PC-9 (cell line): Measurements from ENCODE around the gene ITGA4. TPM values are rescaled to one million over a fixed set of nuclear protein-coding genes. Genes with fewer than 3 reads are reported as not detected.

ENCODE experiments used
- BruUV-seq: library from RNA; stranded (reverse); fragments of 400-500 nt; replicated peaks from 2 replicates; lab custom pipeline; 2021; lab: Mats Ljungman, UMichigan
- CTCF ChIA-PET: fragments of 300-600 bp; sonication (Branson Sonifier 250); formaldehyde crosslinking; loops from one replicate; lab custom pipeline; 2022; ENCODE audit warnings: antibody characterized with exemption; lab: Charles Lee
- POLR2A ChIA-PET: fragments of 300-600 bp; sonication (Branson Sonifier 250); formaldehyde crosslinking; loops from one replicate; lab custom pipeline; 2022; ENCODE audit warnings: antibody characterized with exemption; ENCODE audit not compliant: unreplicated experiment; lab: Charles Lee
- DNase-seq, 2 experiments: peaks; one replicate each; pipeline versions ENCODE4 v3.0.0 to v3.0.0-alpha.2; 2015 to 2022; ENCODE audit warnings: mixed read lengths in 1 of 2
- H2AFZ ChIP-seq: fragments of 200-600 bp; sonication (generic); 2 replicates; pipeline ENCODE4 v1.8.1; 2017; ENCODE audit warnings: antibody characterized with exemption
- H3F3A ChIP-seq: fragments of 200-600 bp; sonication (generic); 2 replicates; pipeline ENCODE4 v1.8.1; 2017; ENCODE audit warnings: antibody characterized with exemption, mild to moderate bottlenecking, low read depth; ENCODE audit not compliant: insufficient read depth
- H3K27ac ChIP-seq: fragments of 200-600 bp; sonication (generic); 2 replicates; pipeline ENCODE4 v1.6.1; 2016; ENCODE audit warnings: mixed run types
- H3K27me3 ChIP-seq: fragments of 200-600 bp; sonication (generic); 2 replicates; pipeline ENCODE4 v1.6.1; 2016; ENCODE audit warnings: low read depth, mixed run types; ENCODE audit not compliant: insufficient read depth
- H3K36me3 ChIP-seq: fragments of 200-600 bp; sonication (generic); 2 replicates; pipeline ENCODE4 v1.6.1; 2016; ENCODE audit warnings: low read depth, mixed run types
- H3K4me1 ChIP-seq: fragments of 200-600 bp; sonication (generic); replicated peaks from 2 replicates; pipeline ENCODE4 v1.6.1; 2016; ENCODE audit warnings: mixed run types; ENCODE audit not compliant: insufficient read depth
- H3K4me2 ChIP-seq: fragments of 200-600 bp; sonication (generic); 2 replicates; pipeline ENCODE4 v1.6.1; 2017; ENCODE audit warnings: mixed run types
- H3K4me3 ChIP-seq: fragments of 200-600 bp; sonication (generic); 2 replicates; pipeline ENCODE4 v1.6.1; 2016; ENCODE audit warnings: mixed run types
- H3K79me2 ChIP-seq: fragments of 200-600 bp; sonication (generic); 2 replicates; pipeline ENCODE4 v1.6.1; 2017; ENCODE audit warnings: low read depth, mixed run types
- H3K9me2 ChIP-seq: fragments of 200-600 bp; sonication (generic); 2 replicates; pipeline ENCODE4 v1.8.1; 2017; ENCODE audit warnings: mild to moderate bottlenecking; ENCODE audit not compliant: insufficient read depth
- H3K9me3 ChIP-seq: fragments of 200-600 bp; sonication (generic); 2 replicates; pipeline ENCODE4 v1.8.1; 2016; ENCODE audit warnings: low read depth; ENCODE audit not compliant: insufficient read depth
- H4K20me1 ChIP-seq: fragments of 200-600 bp; sonication (generic); 2 replicates; pipeline ENCODE4 v1.8.1; 2017; ENCODE audit not compliant: insufficient read depth
- EZH2 ChIP-seq: fragments of 200-600 bp; sonication (generic); IDR thresholded peaks from 2 replicates; pipeline ENCODE4 v1.8.0; 2017; ENCODE audit warnings: antibody characterized with exemption, low read depth
- intact Hi-C: fragments of 100-400 bp; cut with micrococcal nuclease; formaldehyde crosslinking; loops from one replicate; pipeline ENCODE4 v1.10.0; 2022; ENCODE audit not compliant: unreplicated experiment
- total RNA-seq: library from RNA; stranded (reverse); gene quantifications from 2 replicates; pipeline ENCODE4 v1.2.3, GENCODE V29; 2021
- TF ChIP-seq, protein P1 (sequence below): fragments of 200-600 bp; sonication (generic); conservative IDR thresholded peaks from 2 replicates; pipeline ENCODE4 v1.6.1; 2017; ENCODE audit warnings: mixed run types, antibody characterized with exemption, mild to moderate bottlenecking, moderate library complexity

Gene ITGA4
- total RNA-seq, 1 experiment from 2014 or later = 0.35 TPM

DNA sequence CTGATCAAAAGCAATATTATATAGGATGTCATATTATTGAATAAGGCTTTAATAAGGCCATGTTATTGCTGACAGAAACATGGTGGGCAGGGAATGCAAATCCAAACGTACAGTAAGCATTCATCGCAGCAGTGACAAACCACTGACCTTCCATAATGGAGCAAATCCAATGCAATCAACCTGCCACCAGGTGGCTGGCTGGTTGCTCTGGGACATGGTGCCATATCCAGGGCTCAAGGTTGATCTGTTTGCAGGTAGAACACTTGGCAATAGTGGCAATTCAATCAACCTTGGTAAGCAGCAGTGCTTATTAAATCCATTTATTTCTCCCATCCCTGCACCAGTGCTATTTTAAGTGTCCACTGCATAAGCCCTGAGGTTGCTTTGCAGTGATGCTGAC, 124.3 kb downstream of the ITGA4 start:
- Histone ChIP-seq H3K4me2 (no peak overlapping the region), H2AFZ (no peak overlapping the region), H4K20me1 (no peaks in the 10 kb centered on the region), H3K4me3 (no peak overlapping the region), H3K9me2 (no peaks in the 10 kb centered on the region), H3K27me3 (no peaks in the 10 kb centered on the region), H3F3A (no peaks in the 10 kb centered on the region), H3K9me3 (no peaks in the 10 kb centered on the region), H3K79me2 (no peaks in the 10 kb centered on the region), H3K27ac (no peak overlapping the region), H3K36me3 (no peaks in the 10 kb centered on the region), H3K4me1 (no peaks in the 10 kb centered on the region)
- CTCF ChIA-PET = no interaction called here
- no peak for DNase-seq
- intact Hi-C loops = no loop called here
- POLR2A ChIA-PET = no interaction called here
- TF ChIP-seq, protein P1, sequence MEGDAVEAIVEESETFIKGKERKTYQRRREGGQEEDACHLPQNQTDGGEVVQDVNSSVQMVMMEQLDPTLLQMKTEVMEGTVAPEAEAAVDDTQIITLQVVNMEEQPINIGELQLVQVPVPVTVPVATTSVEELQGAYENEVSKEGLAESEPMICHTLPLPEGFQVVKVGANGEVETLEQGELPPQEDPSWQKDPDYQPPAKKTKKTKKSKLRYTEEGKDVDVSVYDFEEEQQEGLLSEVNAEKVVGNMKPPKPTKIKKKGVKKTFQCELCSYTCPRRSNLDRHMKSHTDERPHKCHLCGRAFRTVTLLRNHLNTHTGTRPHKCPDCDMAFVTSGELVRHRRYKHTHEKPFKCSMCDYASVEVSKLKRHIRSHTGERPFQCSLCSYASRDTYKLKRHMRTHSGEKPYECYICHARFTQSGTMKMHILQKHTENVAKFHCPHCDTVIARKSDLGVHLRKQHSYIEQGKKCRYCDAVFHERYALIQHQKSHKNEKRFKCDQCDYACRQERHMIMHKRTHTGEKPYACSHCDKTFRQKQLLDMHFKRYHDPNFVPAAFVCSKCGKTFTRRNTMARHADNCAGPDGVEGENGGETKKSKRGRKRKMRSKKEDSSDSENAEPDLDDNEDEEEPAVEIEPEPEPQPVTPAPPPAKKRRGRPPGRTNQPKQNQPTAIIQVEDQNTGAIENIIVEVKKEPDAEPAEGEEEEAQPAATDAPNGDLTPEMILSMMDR = no peak; the same call in 1 of the 2 replicates
- TF ChIP-seq EZH2 = no peak
- no TSS peak for BruUV-seq

DNA sequence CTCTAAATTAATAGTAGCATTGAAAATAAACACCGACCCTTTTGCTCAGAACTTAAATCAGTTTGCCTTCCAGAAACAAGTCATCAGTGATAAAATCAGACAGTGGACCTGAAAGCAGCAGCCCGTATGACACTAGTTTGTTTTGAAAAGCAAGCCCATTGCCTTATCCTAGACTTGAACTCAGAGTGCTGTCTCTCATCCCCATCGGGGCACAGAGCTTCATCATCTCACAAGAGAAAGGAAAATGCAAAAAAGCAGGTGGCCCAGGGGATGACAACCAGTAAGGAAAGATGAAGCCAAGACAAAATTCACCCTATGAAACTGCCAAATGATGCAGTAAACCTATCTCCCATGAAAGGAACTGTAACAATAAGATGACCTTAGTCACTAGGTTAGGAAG, 128.5 kb downstream of the ITGA4 start:
- POLR2A ChIA-PET = interaction anchor here (0.6 to 0.7 kb wide), 2 partner anchors 256 to 259 kb away, joined by 3 read pairs; no protein-coding TSS in a partner anchor
- Histone ChIP-seq H3K4me3 (no peak overlapping the region), H2AFZ (no peak overlapping the region), H3K4me2 (no peak overlapping the region), H3K4me1 (peaks cover 4% of the 10 kb centered on the region; the same call in 1 of the 2 replicates), H3K79me2 (no peaks in the 10 kb centered on the region), H3K9me2 (no peaks in the 10 kb centered on the region), H4K20me1 (no peaks in the 10 kb centered on the region), H3F3A (no peaks in the 10 kb centered on the region), H3K27ac (no peak overlapping the region), H3K27me3 (no peaks in the 10 kb centered on the region), H3K9me3 (no peaks in the 10 kb centered on the region; the same call in 1 of the 2 replicates), H3K36me3 (no peaks in the 10 kb centered on the region)
- CTCF ChIA-PET = no interaction called here
- TF ChIP-seq, protein P1 = no peak
- no peak for TF ChIP-seq EZH2
- no TSS peak for BruUV-seq
- no peak for DNase-seq
- intact Hi-C loops = no loop called here

Other genes with a start within 250 kb of the ITGA4 start
- gene CERKL, start 199.7 kb downstream of the ITGA4 start, total RNA-seq = 1.5 and 1.6 TPM in 2 replicates
- not detected in 2 replicates for gene NEUROD1, start 223.1 kb downstream of the ITGA4 start, total RNA-seq